GM23248 (cell line): ENCODE results near the gene ZBED4.

Experiments
- EZH2 ChIP-seq: fragments of 200-600 bp; sonication (generic); IDR thresholded peaks from 2 replicates; pipeline ENCODE4 v1.6.1; 2018; ENCODE audit warnings: antibody characterized with exemption, mild to moderate bottlenecking; ENCODE audit not compliant: insufficient read depth, poor library complexity, severe bottlenecking
- EZH2phosphoT487 ChIP-seq: fragments of 200-600 bp; sonication (generic); IDR thresholded peaks from 2 replicates; pipeline ENCODE4 v1.6.1; 2018; ENCODE audit warnings: antibody characterized with exemption, moderate library complexity, mild to moderate bottlenecking, low read depth; ENCODE audit not compliant: insufficient read depth

GRCh38 chr22:49869086-49869830 lies 15.6 kb downstream of the ZBED4 start:
- TF ChIP-seq EZH2phosphoT487 (no peak), EZH2 (no peak)
